DOHH2 (cell line): ENCODE data around the gene CMTM2.
"Not testable (repeated sequence)": the region's sequence is repeated elsewhere in the genome, so short reads cannot be mapped to it uniquely, and the experiment has no call there.

Source experiments
- H3F3A ChIP-seq: fragments of 200-600 bp; sonication (generic), shearing (Covaris generic); 2 replicates; pipeline ENCODE4 v1.6.0; 2016; ENCODE audit warnings: antibody characterized with exemption, mild to moderate bottlenecking; ENCODE audit not compliant: control insufficient read depth, insufficient read depth
- H3K27ac ChIP-seq: fragments of 200-600 bp; sonication (generic); 2 replicates; pipeline ENCODE4 v1.5.1; 2014; ENCODE audit warnings: low read depth, mild to moderate bottlenecking, low read length, moderate library complexity
- H3K27me3 ChIP-seq: fragments of 200-600 bp; sonication (generic); 2 replicates; pipeline ENCODE4 v1.6.1; 2014; ENCODE audit warnings: mild to moderate bottlenecking, low read length, mixed read lengths; ENCODE audit not compliant: control insufficient read depth
- H3K36me3 ChIP-seq: fragments of 200-600 bp; sonication (generic); 2 replicates; pipeline ENCODE4 v1.6.1; 2014; ENCODE audit warnings: mild to moderate bottlenecking, low read length, moderate library complexity, mixed read lengths; ENCODE audit not compliant: control insufficient read depth
- H3K4me1 ChIP-seq: fragments of 200-600 bp; sonication (generic); 2 replicates; pipeline ENCODE4 v1.6.1; 2014; ENCODE audit warnings: mild to moderate bottlenecking, low read length, mixed read lengths; ENCODE audit not compliant: control insufficient read depth
- H3K4me2 ChIP-seq: fragments of 200-600 bp; sonication (generic); 2 replicates; pipeline ENCODE4 v1.6.0; 2014; ENCODE audit warnings: mild to moderate bottlenecking, low read length, moderate library complexity
- H3K4me3 ChIP-seq: fragments of 200-600 bp; sonication (generic); 2 replicates; pipeline ENCODE4 v1.5.1; 2014; ENCODE audit warnings: mild to moderate bottlenecking, low read length, mixed read lengths
- H3K79me2 ChIP-seq: fragments of 200-600 bp; sonication (generic); 2 replicates; pipeline ENCODE4 v1.6.1; 2014; ENCODE audit warnings: mild to moderate bottlenecking, low read length, mixed read lengths; ENCODE audit not compliant: control insufficient read depth
- H3K9me2 ChIP-seq: fragments of 200-600 bp; sonication (generic); replicated peaks from 2 replicates; pipeline ENCODE4 v1.6.1; 2014; ENCODE audit warnings: mild to moderate bottlenecking, low read length, mixed read lengths; ENCODE audit not compliant: control insufficient read depth
- H3K9me3 ChIP-seq: fragments of 200-600 bp; sonication (generic); 2 replicates; pipeline ENCODE4 v1.6.1; 2014; ENCODE audit warnings: antibody characterized with exemption, low read length, mixed read lengths; ENCODE audit not compliant: control insufficient read depth, insufficient read depth
- H4K20me1 ChIP-seq: fragments of 200-600 bp; sonication (generic); 2 replicates; pipeline ENCODE4 v1.6.0; 2014; ENCODE audit warnings: low read depth, mild to moderate bottlenecking, antibody characterized with exemption, low read length, moderate library complexity; ENCODE audit not compliant: control insufficient read depth, insufficient read depth
- EZH2phosphoT487 ChIP-seq: fragments of 200-600 bp; sonication (generic); IDR thresholded peaks from 2 replicates; pipeline ENCODE4 v1.6.1; 2017; ENCODE audit warnings: borderline replicate concordance, mild to moderate bottlenecking, antibody characterized with exemption, low read length, moderate library complexity, mixed read lengths
- TF ChIP-seq, protein P1 (sequence below): fragments of 200-600 bp; sonication (generic); IDR thresholded peaks from one replicate; pipeline ENCODE4 v1.5.1; 2014; ENCODE audit warnings: antibody characterized with exemption, mild to moderate bottlenecking, low read depth, low read length; ENCODE audit not compliant: poor library complexity, severe bottlenecking

Gene CMTM2

DNA sequence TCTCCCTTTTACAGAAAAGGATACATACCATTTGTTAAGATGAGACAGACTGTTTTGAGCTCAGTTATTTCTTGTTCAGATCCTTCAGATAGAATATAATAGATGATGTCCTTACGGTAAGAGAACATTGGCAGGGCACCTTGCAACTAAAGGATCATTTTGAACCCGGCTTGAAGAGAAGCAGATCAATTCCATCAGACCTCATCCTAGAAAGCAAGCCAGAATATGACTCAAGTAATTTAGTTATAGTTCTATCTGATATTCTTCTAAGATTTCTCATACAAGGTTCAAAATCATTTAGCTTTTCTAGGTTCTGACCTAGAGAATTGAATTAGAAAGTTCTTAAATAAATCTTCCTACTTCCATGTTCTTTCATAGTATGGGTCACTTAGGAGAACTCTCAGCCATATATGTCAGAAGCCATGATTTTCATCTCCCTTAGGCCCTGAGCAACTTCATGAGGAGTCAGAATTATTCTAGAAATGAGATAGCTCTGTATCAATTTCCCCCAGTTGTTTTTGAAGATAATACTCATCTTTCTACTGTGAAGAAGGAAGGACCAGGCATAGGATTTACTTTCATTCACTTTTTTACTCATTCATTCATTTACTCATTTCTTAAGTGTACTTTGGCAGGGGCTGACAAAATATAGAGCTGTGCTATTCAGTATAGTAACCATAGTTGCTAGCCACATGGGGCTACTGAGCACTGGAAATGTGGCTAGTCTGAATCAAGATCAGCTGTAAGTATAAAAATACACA, 15.5 kb upstream of the CMTM2 start:
- Histone ChIP-seq H3K9me2 (no peaks in the 10 kb centered on the region), H3F3A (peaks cover 6% of the 10 kb centered on the region; the same call in 1 of the 2 replicates), H3K9me3 (no peaks in the 10 kb centered on the region), H4K20me1 (no peaks in the 10 kb centered on the region), H3K79me2 (no peaks in the 10 kb centered on the region; the same call in 1 of the 2 replicates), H3K4me1 (no peaks in the 10 kb centered on the region), H3K36me3 (peaks cover 62% of the 10 kb centered on the region), H3K4me2 (no peak overlapping the region), H3K27me3 (no peaks in the 10 kb centered on the region), H3K27ac (no peak overlapping the region), H3K4me3 (no peak overlapping the region)
- TF ChIP-seq EZH2phosphoT487, result no peak
- TF ChIP-seq, protein P1, sequence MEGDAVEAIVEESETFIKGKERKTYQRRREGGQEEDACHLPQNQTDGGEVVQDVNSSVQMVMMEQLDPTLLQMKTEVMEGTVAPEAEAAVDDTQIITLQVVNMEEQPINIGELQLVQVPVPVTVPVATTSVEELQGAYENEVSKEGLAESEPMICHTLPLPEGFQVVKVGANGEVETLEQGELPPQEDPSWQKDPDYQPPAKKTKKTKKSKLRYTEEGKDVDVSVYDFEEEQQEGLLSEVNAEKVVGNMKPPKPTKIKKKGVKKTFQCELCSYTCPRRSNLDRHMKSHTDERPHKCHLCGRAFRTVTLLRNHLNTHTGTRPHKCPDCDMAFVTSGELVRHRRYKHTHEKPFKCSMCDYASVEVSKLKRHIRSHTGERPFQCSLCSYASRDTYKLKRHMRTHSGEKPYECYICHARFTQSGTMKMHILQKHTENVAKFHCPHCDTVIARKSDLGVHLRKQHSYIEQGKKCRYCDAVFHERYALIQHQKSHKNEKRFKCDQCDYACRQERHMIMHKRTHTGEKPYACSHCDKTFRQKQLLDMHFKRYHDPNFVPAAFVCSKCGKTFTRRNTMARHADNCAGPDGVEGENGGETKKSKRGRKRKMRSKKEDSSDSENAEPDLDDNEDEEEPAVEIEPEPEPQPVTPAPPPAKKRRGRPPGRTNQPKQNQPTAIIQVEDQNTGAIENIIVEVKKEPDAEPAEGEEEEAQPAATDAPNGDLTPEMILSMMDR, result no peak

DNA sequence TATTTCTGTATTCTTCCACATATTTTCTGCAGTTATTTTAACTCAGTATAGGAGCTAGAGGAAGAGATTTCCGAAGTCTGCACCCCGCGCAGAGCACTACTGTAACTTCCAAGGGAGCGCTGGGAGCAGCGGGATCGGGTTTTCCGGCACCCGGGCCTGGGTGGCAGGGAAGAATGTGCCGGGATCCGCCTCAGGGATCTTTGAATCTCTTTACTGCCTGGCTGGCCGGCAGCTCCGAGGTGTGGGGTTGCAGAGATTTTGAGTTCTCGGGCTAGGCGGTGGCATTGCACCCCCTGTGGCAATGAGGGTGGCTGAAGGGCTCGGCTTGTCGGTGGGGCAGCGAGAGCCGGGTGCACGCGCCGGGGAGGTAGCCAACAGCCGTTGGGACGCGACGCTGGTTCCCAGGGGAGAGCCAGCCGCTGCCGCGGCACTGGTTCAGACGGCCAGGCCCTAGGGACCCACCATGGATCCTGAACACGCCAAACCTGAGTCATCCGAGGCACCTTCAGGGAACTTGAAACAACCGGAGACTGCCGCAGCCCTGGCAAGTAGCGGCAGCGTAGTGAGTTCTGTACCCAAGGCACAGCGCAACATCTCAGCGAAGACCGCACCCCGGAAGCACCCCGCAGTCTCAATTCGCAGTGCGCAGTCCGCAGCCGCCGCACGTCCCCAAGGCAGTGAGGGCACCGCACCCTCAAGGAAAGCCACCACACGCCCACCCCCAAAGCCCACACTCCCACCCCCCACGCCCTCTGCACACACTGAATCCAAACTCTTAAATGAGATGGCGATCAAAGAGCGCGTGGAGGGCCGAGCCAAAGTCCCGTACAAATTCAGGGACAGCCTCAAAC, 13.0 kb upstream of the CMTM2 start, which contains the start of gene CMTM1:
TSS of gene CMTM1 (plus strand) at position 389 of the 851 bp plus-strand sequence. CDS start at position 464, 75 bp downstream.
- Histone ChIP-seq H3K27ac (no peak within 1 kb of the TSS), H3K9me3 (no peaks in the 10 kb centered on the region), H4K20me1 (no peaks in the 10 kb centered on the region), H3F3A (peaks cover 12% of the 10 kb centered on the region; the same call in 1 of the 2 replicates), H3K27me3 (no peaks in the 10 kb centered on the region), H3K9me2 (no peaks in the 10 kb centered on the region), H3K4me3 (no peak within 1 kb of the TSS), H3K36me3 (peaks cover 40% of the 10 kb centered on the region), H3K4me1 (no peaks in the 10 kb centered on the region), H3K79me2 (no peaks in the 10 kb centered on the region), H3K4me2 (no peak within 1 kb of the TSS)
- no peak for TF ChIP-seq EZH2phosphoT487
- TF ChIP-seq, protein P1, result no peak

DNA sequence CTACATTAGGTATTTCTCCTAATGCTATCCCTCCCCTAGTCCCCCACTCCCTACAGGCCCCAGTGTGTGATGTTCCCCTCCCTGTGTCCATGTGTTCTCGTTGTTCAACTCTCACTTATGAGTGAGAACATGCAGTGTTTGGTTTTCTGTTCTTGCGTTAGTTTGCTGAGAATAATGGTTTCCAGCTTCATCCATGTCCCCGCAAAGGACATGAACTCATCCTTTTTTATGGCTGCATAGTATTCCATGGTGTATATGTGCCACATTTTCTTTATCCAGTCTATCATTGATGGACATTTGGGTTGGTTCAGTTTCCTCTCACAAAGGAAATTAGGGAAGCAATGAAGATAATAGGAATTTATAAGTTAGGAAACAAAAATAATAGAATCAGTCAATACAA, 12.0 kb upstream of the CMTM2 start:
- not testable (repeated sequence) for H3K4me1 ChIP-seq, H3K79me2 ChIP-seq, H3K27ac ChIP-seq, H3K9me3 ChIP-seq, H4K20me1 ChIP-seq, H3K9me2 ChIP-seq, H3K4me2 ChIP-seq, H3K27me3 ChIP-seq, H3K4me3 ChIP-seq
- H3K36me3 ChIP-seq, result peaks cover 35% of the 10 kb centered on the region
- peaks cover 12% of the 10 kb centered on the region; the same call in 1 of the 2 replicates for H3F3A ChIP-seq

DNA sequence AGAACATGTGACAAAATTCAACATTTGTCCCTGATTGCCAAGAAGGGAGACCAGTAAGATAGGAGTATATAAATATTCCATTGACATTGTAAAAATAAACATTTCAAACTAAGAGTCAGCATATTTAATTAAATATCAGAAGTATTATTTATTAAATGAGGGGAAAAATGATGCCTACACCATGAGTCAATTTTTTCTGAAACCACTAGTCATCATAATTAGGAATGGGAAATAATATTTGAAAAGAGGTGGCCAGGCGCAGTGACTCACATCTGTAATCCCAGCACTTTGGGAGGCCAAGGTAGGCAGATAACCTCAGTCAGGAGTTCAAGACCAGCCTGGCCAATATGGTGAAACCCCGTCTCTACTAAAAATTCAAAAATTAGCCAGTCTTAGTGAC, 10.9 kb upstream of the CMTM2 start:
- no peak overlapping the region for H3K27ac ChIP-seq
- peaks cover 12% of the 10 kb centered on the region; the same call in 1 of the 2 replicates for H3F3A ChIP-seq
- H4K20me1 ChIP-seq, result no peaks in the 10 kb centered on the region
- H3K79me2 ChIP-seq, result no peaks in the 10 kb centered on the region
- TF ChIP-seq EZH2phosphoT487, result no peak
- TF ChIP-seq, protein P1, result no peak
- no peak overlapping the region for H3K4me3 ChIP-seq
- H3K4me2 ChIP-seq, result no peak overlapping the region
- no peaks in the 10 kb centered on the region for H3K9me2 ChIP-seq
- no peaks in the 10 kb centered on the region for H3K27me3 ChIP-seq
- no peaks in the 10 kb centered on the region for H3K4me1 ChIP-seq
- H3K9me3 ChIP-seq, result no peaks in the 10 kb centered on the region
- H3K36me3 ChIP-seq, result peaks cover 30% of the 10 kb centered on the region
